NCI-H2029 treated with DMSO at 0.1 percent for 48 hours (cell line): ENCODE measurements around the gene STX12.
"Not testable (repeated sequence)": the region's sequence is repeated elsewhere in the genome, so short reads cannot be mapped to it uniquely, and the experiment has no call there.

Experiments
- DNase-seq: peaks from one replicate; lab custom pipeline; 2025; lab: John Stamatoyannopoulos, UW

STX12 gene

DNA sequence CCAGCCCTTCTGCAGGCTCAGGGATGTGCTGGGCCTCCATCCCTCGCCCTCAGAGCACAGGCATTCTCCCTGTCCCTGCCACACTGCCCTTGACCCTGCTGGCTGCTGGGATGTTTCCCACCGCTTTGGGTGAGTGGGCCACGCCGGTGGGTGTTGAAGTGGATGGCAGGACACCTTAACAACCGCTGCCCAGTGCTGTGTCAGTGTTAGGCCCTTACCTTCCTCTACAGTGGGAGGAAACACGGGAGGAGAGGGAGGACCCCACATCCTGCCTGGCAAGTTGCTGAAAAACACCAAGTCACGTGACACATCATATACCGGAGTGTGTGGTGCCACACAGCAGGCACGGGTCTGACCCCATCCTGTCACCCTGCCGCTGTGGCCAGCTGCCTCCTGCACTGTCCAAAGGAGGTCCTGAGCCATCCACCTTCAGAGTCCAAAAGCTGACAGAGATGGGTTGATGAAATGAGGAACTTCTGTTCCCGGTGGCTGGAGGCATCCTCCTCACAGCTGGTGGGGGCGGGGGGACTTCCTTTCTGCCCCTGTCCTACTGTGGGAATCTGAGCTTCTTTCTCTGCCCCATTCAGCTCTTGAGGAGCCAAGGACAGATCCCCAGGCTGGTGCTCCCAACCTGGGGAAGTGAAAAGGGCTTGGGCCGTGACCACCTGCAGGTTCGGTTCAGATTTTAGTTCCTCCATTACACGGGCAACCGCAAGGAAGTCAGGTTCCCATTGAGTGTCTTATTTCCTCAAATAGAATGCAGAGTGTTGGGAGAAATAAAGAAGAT, 96.1 kb downstream of the STX12 start:
- DNase-seq = no peak

DNA sequence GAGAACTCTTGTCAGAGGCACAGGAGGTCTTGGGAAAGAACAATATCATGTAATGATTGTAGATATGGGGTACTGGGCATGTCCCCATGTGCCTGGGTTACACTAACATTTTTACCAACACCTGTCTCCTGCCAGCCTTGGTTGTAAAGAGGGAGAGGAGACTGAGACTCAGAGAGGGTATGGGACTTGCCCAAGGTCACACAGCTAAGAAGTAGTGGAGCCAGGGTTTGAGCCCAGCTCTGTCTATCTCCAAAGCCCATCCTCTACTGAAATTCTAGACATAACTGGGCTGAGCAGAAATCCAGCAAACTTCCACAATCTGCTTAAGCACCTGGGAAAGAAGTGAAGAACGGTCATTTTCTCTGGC, 96.7 kb downstream of the STX12 start:
- no peak for DNase-seq

DNA sequence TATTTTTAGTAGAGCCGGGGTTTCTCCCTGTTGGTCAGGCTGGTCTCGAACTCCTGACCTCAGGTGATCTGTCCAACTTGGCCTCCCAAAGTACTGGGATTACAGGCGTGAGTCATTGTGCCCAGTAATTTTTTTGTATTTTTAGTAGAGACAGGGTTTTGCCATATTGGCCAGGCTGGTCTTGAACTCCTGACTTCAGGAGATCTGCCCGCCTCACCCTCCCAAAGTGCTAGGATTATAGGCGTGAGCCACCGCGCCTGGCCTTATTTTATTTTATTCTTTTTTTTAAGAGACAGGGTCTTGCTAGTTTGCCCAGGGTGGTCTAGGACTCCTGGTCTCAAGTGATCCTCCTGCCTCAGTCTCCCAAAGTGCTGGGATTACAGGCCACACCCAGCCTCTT, 98.1 kb downstream of the STX12 start:
- DNase-seq = not testable (repeated sequence)

DNA sequence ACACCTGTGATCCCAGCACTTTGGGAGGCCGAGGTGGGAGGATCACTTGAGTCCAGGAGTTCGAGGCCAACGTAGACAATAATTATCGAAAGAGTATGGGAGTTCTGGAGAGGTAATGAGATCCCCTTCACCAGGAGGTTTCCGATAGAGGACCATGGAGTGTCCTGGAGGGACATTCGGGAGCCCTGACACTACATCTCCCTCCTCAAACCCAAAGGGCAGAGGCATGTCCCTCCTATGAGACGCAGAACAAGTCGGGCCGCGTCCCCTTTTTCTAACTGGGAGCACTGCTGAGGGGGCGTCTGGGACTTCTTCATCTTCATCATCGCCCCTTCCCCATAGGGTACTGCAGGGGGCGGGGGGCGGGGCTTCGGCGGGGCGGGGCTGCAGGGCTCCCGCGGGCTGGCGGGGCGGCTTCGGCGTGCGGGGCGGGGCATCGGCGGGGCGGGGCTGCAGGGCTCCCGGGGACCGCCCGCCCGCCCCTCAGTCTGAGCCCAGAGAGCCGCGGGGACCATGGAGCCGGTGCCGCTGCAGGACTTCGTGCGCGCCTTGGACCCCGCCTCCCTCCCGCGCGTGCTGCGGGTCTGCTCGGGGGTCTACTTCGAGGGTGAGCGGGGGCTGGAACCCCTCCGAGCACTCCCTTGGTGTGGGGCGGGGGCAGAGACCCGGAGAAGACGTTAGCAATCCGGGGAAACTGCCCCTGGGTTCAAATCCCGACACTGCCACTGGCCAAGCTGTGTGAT, 99.2 kb downstream of the STX12 start, which contains the start of gene THEMIS2:
Gene THEMIS2, plus strand, starts transcription at position 486 of the 743 bp plus-strand sequence. Its CDS starts 28 bp downstream, at position 514.
- no peak for DNase-seq

DNA sequence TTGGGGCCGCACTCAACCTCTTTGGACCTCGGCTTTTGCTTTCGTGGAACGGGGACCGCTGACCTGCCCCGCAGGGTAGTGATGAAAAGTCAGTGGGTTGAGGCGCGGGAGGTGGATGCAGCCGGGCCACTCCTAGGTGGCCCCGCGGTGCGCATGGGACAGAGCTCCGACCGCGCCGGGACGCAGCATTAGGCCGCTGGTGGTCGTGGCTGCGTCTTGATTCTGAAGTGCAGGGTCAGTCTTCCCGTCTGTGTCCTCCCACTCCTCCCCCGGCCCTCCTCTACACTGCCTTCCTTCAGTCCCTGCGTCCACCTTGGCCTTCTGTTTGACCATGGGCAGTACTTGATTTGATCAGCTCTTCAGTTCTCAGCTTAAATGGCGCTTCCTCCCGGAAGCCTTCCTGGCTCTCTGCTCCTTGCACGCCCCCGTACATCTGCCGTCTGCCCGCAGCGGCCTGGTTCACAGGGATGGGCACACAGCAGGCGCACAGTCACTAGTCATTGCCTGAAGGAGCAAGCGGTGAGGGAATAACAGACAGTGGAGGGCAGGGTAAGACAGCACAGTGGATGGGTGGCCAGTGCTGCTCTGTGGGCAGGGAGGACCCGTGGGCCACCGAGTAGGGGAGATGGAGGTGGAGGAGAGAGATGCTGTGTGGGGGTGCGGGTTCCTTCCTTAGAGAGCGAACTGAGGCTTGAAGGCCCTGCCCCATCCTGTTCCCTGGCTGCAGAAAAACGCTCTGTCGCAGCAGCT, 100.0 kb downstream of the STX12 start:
- DNase-seq = no peak

DNA sequence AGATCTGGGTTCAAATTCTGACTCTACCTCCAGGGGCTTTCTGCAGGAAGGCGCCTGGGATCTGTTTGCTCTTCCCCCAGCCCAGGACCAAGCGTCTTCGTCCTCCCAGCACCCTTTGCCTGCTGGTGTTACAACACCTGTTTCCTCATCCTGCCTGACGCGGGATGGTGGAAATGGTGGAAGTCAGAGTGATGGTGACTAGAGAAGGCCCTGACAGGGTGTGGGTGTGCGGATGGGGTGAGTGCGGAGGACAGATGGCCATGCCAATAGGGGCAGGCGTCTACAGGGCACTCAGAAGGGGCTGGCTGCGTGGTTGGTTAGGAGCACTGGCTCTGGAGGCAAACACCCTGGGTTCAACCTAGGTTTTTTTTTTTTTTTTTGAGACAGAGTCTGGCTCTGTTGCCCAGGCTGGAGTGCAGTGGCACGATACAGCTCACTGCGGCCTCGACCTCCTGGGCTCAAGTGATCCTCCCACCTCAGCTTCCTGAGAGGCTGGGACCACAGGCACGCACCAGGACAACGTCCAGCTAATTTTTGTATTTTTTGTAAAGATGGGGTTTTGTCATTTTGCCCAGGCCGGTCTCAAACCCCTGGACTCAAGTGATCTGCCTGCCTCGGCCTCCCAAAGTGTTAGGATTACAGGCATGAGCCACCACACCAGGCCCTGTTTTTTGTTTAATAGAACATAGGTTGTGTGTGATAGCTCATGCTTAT, 100.8 kb downstream of the STX12 start:
- DNase-seq = no peak
